Measurements from ENCODE around the gene PLK5.

DNA sequence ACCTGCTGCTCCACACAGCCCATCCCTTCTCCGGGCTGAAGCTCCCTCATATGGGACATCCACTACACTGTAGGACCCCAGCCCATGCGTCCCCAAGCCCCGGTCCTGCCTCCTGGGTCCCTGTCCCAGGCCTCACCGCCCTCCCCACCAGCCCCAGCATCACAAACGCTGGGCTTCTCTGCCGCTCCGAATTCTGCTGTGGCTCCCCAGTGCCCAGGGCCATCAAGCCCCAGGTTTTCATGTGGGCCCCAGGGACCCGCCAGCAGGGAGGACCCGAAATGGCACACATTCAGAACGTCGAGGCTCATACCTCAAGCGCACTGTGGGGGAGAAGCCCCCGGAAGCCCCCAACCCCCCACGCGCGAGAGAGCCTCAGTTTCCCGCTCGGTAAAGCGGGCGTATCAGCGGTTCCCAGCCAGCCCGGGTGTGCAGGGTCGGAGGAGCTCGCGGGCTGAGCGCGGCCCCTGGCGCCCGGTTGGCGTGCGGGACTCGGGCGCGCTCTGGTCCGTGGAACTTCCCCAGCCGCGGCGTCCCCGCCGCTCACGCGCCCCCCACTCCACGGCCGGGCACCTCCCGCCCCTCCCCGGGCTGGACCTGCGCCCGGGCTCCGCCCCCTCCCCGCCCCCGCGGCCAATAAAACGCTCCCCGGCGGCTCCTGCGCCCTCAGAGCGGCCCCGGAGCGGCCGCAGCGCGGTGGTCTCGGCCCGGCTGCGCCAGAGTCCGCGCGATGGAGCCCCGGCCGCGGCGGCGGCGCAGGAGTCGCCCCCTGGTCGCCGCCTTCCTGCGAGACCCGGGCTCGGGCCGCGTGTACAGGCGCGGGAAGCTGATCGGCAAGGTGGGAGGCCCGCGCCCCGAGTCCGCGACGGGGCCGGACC, at the start of gene PLK5:
- TF ChIP-seq POLR2AphosphoS5 (IDR thresholded peaks at IDR 0.05) (no peak), POLR2A (IDR thresholded peaks at IDR 0.05) (no peak)
- TF ChIP-seq, protein P1, sequence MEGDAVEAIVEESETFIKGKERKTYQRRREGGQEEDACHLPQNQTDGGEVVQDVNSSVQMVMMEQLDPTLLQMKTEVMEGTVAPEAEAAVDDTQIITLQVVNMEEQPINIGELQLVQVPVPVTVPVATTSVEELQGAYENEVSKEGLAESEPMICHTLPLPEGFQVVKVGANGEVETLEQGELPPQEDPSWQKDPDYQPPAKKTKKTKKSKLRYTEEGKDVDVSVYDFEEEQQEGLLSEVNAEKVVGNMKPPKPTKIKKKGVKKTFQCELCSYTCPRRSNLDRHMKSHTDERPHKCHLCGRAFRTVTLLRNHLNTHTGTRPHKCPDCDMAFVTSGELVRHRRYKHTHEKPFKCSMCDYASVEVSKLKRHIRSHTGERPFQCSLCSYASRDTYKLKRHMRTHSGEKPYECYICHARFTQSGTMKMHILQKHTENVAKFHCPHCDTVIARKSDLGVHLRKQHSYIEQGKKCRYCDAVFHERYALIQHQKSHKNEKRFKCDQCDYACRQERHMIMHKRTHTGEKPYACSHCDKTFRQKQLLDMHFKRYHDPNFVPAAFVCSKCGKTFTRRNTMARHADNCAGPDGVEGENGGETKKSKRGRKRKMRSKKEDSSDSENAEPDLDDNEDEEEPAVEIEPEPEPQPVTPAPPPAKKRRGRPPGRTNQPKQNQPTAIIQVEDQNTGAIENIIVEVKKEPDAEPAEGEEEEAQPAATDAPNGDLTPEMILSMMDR (IDR thresholded peaks at IDR 0.05) = no peak
